Parathyroid adenoma (tissue), 2 donors: ENCODE data around the gene PAOX.

ENCODE experiments used
- H2AFZ ChIP-seq: fragments of 300-600 bp; sonication (generic); one replicate; pipeline ENCODE4 v1.7.0; 2017; ENCODE audit warnings: antibody characterized with exemption, mild to moderate bottlenecking
- H3K27ac ChIP-seq: fragments of 300-600 bp; sonication (generic); one replicate; pipeline ENCODE4 v1.7.0; 2017
- H3K27me3 ChIP-seq: fragments of 300-600 bp; sonication (generic); one replicate; pipeline ENCODE4 v1.7.0; 2017; ENCODE audit warnings: low read length; ENCODE audit not compliant: control insufficient read depth, insufficient read depth
- H3K36me3 ChIP-seq: fragments of 300-600 bp; sonication (generic); one replicate; pipeline ENCODE4 v1.7.0; 2017; ENCODE audit warnings: low read length; ENCODE audit not compliant: control insufficient read depth, insufficient read depth
- H3K4me1 ChIP-seq: fragments of 300-600 bp; sonication (generic); one replicate; pipeline ENCODE4 v1.7.0; 2017; ENCODE audit warnings: control low read depth
- H3K4me2 ChIP-seq: fragments of 300-600 bp; sonication (generic); one replicate; pipeline ENCODE4 v1.7.0; 2017; ENCODE audit warnings: low read length
- H3K4me3 ChIP-seq: fragments of 300-600 bp; sonication (generic); one replicate; pipeline ENCODE4 v1.7.0; 2017; ENCODE audit warnings: low read depth, low read length
- H3K79me2 ChIP-seq: fragments of 300-600 bp; sonication (generic); one replicate; pipeline ENCODE4 v1.7.0; 2017; ENCODE audit warnings: control low read depth
- H3K9ac ChIP-seq: fragments of 300-600 bp; sonication (generic); one replicate; pipeline ENCODE4 v1.7.0; 2017; ENCODE audit warnings: mild to moderate bottlenecking
- H3K9me3 ChIP-seq: fragments of 300-600 bp; sonication (generic); one replicate; pipeline ENCODE4 v1.7.0; 2017; ENCODE audit warnings: low read length; ENCODE audit not compliant: control insufficient read depth
- CTCF ChIP-seq: fragments of 300-600 bp; sonication (generic); IDR thresholded peaks from one replicate; pipeline ENCODE4 v1.7.0; 2017; ENCODE audit warnings: antibody characterized with exemption, mild to moderate bottlenecking
- donor health status: primary hyperparathyroidism.

The PAOX gene

DNA sequence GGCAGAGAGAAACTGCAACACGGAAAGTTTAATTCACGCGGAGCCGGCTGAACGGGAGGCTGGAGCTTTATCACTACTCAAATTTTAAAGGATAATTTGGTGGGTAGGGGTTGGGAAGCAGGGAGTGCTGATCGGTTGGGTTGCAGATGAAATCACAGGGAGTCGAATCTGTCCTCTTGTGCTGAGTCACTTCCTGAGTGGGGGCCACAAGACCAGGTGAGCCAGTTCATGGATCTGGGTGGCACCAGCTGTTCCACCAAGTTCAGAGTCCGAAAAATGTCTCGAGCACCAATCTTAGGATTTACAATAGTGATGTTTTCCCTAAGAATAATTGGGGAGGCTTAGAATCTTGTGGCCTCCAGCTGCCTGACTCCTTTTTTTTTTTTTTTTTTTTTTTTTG is 35.5 kb upstream of the PAOX start:
- Histone ChIP-seq H3K9ac (no peak overlapping the region), H3K36me3 (no peaks in the 10 kb centered on the region), H3K79me2 (no peaks in the 10 kb centered on the region), H3K27ac (no peak overlapping the region), H3K4me1 (no peaks in the 10 kb centered on the region), H3K9me3 (no peaks in the 10 kb centered on the region), H3K27me3 (no peaks in the 10 kb centered on the region), H3K4me2 (no peak overlapping the region), H3K4me3 (no peak overlapping the region), H2AFZ (no peak overlapping the region)
- no peak for TF ChIP-seq CTCF

GRCh38 chr10:133344236-133344635 is 34.8 kb upstream of the PAOX start:
- no peaks in the 10 kb centered on the region for H3K36me3 ChIP-seq
- H3K4me1 ChIP-seq: no peaks in the 10 kb centered on the region
- H3K27ac ChIP-seq: no peak overlapping the region
- TF ChIP-seq CTCF: no peak
- no peak overlapping the region for H3K4me3 ChIP-seq
- H3K4me2 ChIP-seq: no peak overlapping the region
- no peaks in the 10 kb centered on the region for H3K27me3 ChIP-seq
- no peak overlapping the region for H2AFZ ChIP-seq
- no peak overlapping the region for H3K9ac ChIP-seq
- H3K79me2 ChIP-seq: no peaks in the 10 kb centered on the region
- no peaks in the 10 kb centered on the region for H3K9me3 ChIP-seq

GRCh38 chr10:133346413-133346812 is 32.6 kb upstream of the PAOX start:
- no peaks in the 10 kb centered on the region for H3K79me2 ChIP-seq
- no peak overlapping the region for H3K4me3 ChIP-seq
- H3K27me3 ChIP-seq: no peaks in the 10 kb centered on the region
- H3K9me3 ChIP-seq: no peaks in the 10 kb centered on the region
- no peaks in the 10 kb centered on the region for H3K36me3 ChIP-seq
- no peak overlapping the region for H3K4me2 ChIP-seq
- H2AFZ ChIP-seq: no peak overlapping the region
- TF ChIP-seq CTCF: no peak
- no peak overlapping the region for H3K27ac ChIP-seq
- H3K4me1 ChIP-seq: no peaks in the 10 kb centered on the region
- H3K9ac ChIP-seq: no peak overlapping the region

DNA sequence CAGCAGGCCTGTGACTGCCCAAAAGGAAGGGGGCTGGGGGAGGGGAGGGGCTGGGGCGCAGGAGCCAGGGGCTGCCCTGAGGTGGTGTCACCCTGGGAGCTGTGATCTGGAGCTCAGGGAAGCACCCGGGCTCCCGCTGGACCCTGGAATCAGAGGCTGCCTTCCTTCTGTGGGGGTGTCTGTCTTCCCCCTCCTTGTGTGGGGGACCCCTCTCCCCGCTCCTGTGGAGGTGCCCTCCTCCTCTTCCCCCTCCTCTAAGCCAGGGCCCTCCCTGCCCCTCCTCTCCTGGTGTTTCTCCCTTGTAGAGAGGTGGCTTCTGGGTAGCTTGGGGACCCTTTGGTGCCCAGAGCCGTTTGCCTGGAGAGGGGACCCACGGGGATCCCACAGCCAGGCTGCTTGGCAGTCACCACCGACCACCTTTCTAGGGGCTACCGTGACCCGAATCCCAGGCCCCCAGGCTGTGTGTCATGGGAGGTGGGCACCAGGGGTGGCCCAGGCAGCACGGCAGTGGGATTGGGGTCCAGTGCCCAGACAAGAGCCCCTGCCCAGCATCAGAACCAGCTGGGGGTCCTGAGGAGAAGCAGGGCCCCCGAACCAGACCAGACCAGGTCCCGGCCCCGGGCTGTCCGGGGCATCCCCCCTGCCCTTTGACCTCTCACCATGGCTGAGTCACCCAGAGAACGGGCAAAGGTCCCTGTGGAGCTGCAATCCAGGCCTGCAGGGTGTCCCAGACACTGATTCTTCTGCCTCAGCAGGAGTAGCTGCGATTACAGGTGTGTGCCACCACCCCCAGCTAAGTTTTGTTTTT is 31.1 kb upstream of the PAOX start:
- Histone ChIP-seq H3K36me3 (no peaks in the 10 kb centered on the region), H3K4me1 (no peaks in the 10 kb centered on the region), H3K4me2 (no peak overlapping the region), H3K27me3 (no peaks in the 10 kb centered on the region), H3K9ac (no peak overlapping the region), H3K27ac (no peak overlapping the region), H3K79me2 (no peaks in the 10 kb centered on the region), H3K9me3 (no peaks in the 10 kb centered on the region), H3K4me3 (no peak overlapping the region), H2AFZ (no peak overlapping the region)
- TF ChIP-seq CTCF: no peak

GRCh38 chr10:133349160-133349568 is 29.9 kb upstream of the PAOX start:
- Histone ChIP-seq H3K4me2 (no peak overlapping the region), H3K27ac (no peak overlapping the region), H2AFZ (no peak overlapping the region), H3K9ac (no peak overlapping the region), H3K79me2 (no peaks in the 10 kb centered on the region), H3K36me3 (no peaks in the 10 kb centered on the region), H3K4me1 (no peaks in the 10 kb centered on the region), H3K4me3 (no peak overlapping the region), H3K27me3 (no peaks in the 10 kb centered on the region), H3K9me3 (no peaks in the 10 kb centered on the region)
- no peak for TF ChIP-seq CTCF
